Endothelial cell of umbilical vein (primary cell): ENCODE data around the gene SLC27A2. TPM values are rescaled to one million over a fixed set of nuclear protein-coding genes. Genes with fewer than 3 reads are reported as not detected.
"Not testable (repeated sequence)": the region's sequence is repeated elsewhere in the genome, so short reads cannot be mapped to it uniquely, and the experiment has no call there.

Experiments used
- BruUV-seq: library from RNA; stranded (reverse); fragments of 400-500 nt; replicated peaks from 2 replicates; lab custom pipeline; 2021; lab: Mats Ljungman, UMichigan
- CTCF ChIA-PET: fragments of 300-600, 350-600 bp; sonication (Branson Sonifier 250); formaldehyde crosslinking; loops from one replicate; lab custom pipeline; 2021; ENCODE audit warnings: antibody characterized with exemption, inconsistent platforms; lab: Charles Lee
- POLR2A ChIA-PET: fragments of 300-600, 350-600 bp; sonication (Branson Sonifier 250); formaldehyde crosslinking; loops from one replicate; lab custom pipeline; 2021; ENCODE audit warnings: antibody characterized with exemption, inconsistent platforms; lab: Charles Lee
- DNase-seq: peaks from one replicate; pipeline ENCODE4 v3.0.0-alpha.2; 2011; ENCODE audit warnings: low read depth, low spot score
- FAIRE-seq: peaks from 2 replicates; lab custom pipeline; 2011; peaks lifted over from hg19 to GRCh38; lab: Jason Lieb, UNC
- H2AFZ ChIP-seq: 2 replicates; pipeline ENCODE4 v1.6.0; 2012; ENCODE audit warnings: low read depth, low read length, control low read depth, inconsistent platforms
- H3K27ac ChIP-seq: 2 replicates; pipeline ENCODE4 v1.5.1; 2011; ENCODE audit warnings: low read depth, mild to moderate bottlenecking, control low read depth, low read length, moderate library complexity; ENCODE audit not compliant: insufficient read depth
- H3K27me3 ChIP-seq, 2 experiments: 2 replicates each; pipeline versions ENCODE4 v1.6.0 to v1.6.1; 2011; ENCODE audit warnings: low read length in 2 of 2, mixed read lengths in 1 of 2; ENCODE audit not compliant: control insufficient read depth in 2 of 2, insufficient read depth in 2 of 2
- H3K36me3 ChIP-seq, 2 experiments: 2 replicates in 1 of 2; 3 replicates in 1 of 2; pipeline ENCODE4 v1.5.1; 2011; ENCODE audit warnings: low read length in 2 of 2, mild to moderate bottlenecking in 1 of 2, moderate library complexity in 1 of 2; ENCODE audit not compliant: control insufficient read depth in 2 of 2, insufficient read depth in 2 of 2; ENCODE audit errors: extremely low read depth in 1 of 2
- H3K4me1 ChIP-seq: 3 replicates; pipeline ENCODE4 v1.5.1; 2011; ENCODE audit warnings: mild to moderate bottlenecking, low read length; ENCODE audit not compliant: control insufficient read depth, insufficient read depth; ENCODE audit errors: extremely low read depth
- H3K4me2 ChIP-seq: 2 replicates; pipeline ENCODE4 v1.6.1; 2011; ENCODE audit warnings: low read length, control low read depth, mixed read lengths; ENCODE audit not compliant: insufficient read depth
- H3K4me3 ChIP-seq, 3 experiments: fragments of 200-600 bp in 1 of 3; sonication (generic), shearing (Covaris generic) in 1 of 3; replicated peaks in 1 of 3; 2 replicates each; pipeline ENCODE4 v1.5.1; 2011 to 2016; ENCODE audit warnings: control low read depth in 3 of 3, low read length in 3 of 3, mild to moderate bottlenecking in 2 of 3, inconsistent platforms in 1 of 3, low read depth in 1 of 3, moderate library complexity in 1 of 3; ENCODE audit not compliant: insufficient read depth in 1 of 3
- H3K79me2 ChIP-seq: 2 replicates; pipeline ENCODE4 v1.6.0; 2012; ENCODE audit warnings: low read length, inconsistent platforms; ENCODE audit not compliant: control insufficient read depth, insufficient read depth
- H3K9ac ChIP-seq: replicated peaks from 2 replicates; pipeline ENCODE3; 2011; ENCODE audit warnings: low read length, control low read depth; ENCODE audit not compliant: insufficient read depth; ENCODE audit errors: extremely low read depth
- H3K9me1 ChIP-seq: replicated peaks from 3 replicates; pipeline ENCODE4 v1.6.0; 2011; ENCODE audit warnings: mild to moderate bottlenecking, low read length; ENCODE audit not compliant: control insufficient read depth, insufficient read depth; ENCODE audit errors: extremely low read depth
- H3K9me3 ChIP-seq: replicated peaks from 2 replicates; pipeline ENCODE4 v1.5.1; 2012; ENCODE audit warnings: low read length, inconsistent platforms; ENCODE audit not compliant: control insufficient read depth, insufficient read depth
- H4K20me1 ChIP-seq: replicated peaks from 2 replicates; pipeline ENCODE3; 2011; ENCODE audit warnings: mild to moderate bottlenecking, low read length; ENCODE audit not compliant: control insufficient read depth, insufficient read depth; ENCODE audit errors: extremely low read depth
- EZH2 ChIP-seq: IDR thresholded peaks from 2 replicates; pipeline ENCODE4 v1.6.1; 2012; ENCODE audit warnings: borderline replicate concordance, low read depth, mild to moderate bottlenecking, moderate library complexity, low read length, inconsistent platforms; ENCODE audit not compliant: severe bottlenecking
- GATA2 ChIP-seq: IDR thresholded peaks from 2 replicates; pipeline ENCODE4 v1.7.0; 2011; ENCODE audit warnings: low read depth, mild to moderate bottlenecking, moderate library complexity, mixed read lengths, low read length; ENCODE audit not compliant: insufficient read length, insufficient read depth
- POLR2A ChIP-seq: IDR thresholded peaks from 2 replicates; pipeline ENCODE4 v1.6.1; 2012; ENCODE audit warnings: low read depth, mild to moderate bottlenecking, control low read depth, low read length
- dilution Hi-C: fragments of 300-500 bp; cut with MboI; formaldehyde crosslinking; loops from one replicate; pipeline ENCODE4 v1.15.0; 2019; ENCODE audit warnings: low sequenced_read_pairs; ENCODE audit not compliant: extremely low pct_ligation_motif_present
- intact Hi-C: fragments of 100-400 bp; cut with micrococcal nuclease; formaldehyde crosslinking; loops from one replicate; pipeline ENCODE4 v1.10.0; 2022
- polyA plus RNA-seq, 4 experiments: library from polyadenylated mRNA; depleted of rRNA in 3 of 4; stranded (reverse) in 3 of 4; unstranded in 1 of 4; fragments of >200 nt; gene quantifications; 2 replicates each; pipeline versions ENCODE4 v1.2.1 to v1.2.3, GENCODE V29; 2011 to 2012; ENCODE audit warnings: missing spikeins in 1 of 4
- total RNA-seq: library from RNA; stranded (reverse); gene quantifications from 2 replicates; pipeline ENCODE4 v1.2.3, GENCODE V29; 2021

Gene SLC27A2
- total and polyA plus RNA-seq, 2 donors (not counting 3 experiments of a cell fraction or from before 2014, with no cell fraction given) = not detected

DNA sequence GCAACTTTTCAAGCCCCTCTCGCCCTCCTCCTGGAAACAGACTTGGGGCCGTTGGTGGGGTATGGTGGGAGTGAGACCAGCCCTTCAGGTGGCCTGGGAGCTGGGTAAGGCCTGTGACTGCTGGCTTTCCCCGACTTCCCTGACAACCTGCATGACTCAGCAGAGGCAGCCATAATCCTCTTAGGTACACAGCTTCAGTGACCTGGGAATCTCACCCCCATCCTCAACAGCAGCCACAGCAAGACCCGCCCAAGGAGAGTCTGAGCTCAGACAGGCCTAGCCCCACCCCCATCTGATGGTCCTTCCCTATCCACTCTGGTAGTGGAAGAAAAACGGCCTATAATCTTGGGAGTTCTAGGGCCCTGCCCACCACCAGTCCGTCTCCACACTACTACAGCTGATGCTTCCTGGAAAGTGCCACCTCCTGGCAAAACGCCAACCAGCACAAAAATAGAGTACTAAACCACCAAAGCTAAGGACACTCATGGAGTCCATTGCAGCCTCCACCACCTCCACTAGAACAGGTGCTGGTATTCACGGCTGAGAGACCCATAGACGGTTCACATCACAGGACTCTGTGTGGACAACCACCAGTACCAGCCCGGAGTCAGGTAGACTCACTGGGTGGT lies 13.1 kb upstream of the SLC27A2 start:
- Histone ChIP-seq H3K4me2 (no peak overlapping the region), H3K4me3 (no peak overlapping the region), H3K9ac (no peak overlapping the region), H3K79me2 (no peaks in the 10 kb centered on the region), H3K27ac (no peak overlapping the region), H3K9me1 (no peaks in the 10 kb centered on the region), H3K9me3 (no peaks in the 10 kb centered on the region), H3K27me3 (no peaks in the 10 kb centered on the region), H2AFZ (no peak overlapping the region), H3K36me3 (no peaks in the 10 kb centered on the region), H4K20me1 (no peaks in the 10 kb centered on the region), H3K4me1 (peaks cover 10% of the 10 kb centered on the region)
- FAIRE-seq (no peak), DNase-seq (no peak)
- intact Hi-C loops (no loop called here), dilution Hi-C loops (no loop called here)
- ChIA-PET POLR2A (no interaction called here), CTCF (no interaction called here)
- TF ChIP-seq EZH2 (no peak), POLR2A (no peak), GATA2 (no peak)
- no TSS peak for BruUV-seq

DNA sequence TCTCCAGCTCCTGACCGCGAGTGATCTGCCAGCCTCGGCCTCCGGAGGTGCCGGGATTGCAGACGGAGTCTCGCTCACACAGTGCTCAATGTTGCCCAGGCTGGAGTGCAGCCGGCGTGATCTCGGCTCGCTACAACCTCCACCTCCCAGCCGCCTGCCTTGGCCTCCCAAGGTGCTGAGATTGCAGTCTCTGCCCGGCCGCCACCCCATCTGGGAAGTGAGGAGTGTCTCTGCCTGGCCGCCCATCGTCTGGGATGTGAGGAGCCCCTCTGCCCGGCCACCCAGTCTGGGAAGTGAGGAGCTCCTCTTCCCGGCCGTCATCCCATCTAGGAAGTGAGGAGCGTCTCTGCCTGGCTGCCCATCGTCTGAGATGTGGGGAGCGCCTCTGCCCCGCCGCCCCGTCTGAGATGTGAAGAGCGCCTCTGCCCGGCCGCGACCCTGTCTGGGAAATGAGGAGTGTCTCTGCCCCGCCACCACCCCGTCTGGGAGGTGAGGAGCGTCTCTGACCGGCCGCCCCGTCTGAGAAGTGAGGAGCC lies 9.6 kb upstream of the SLC27A2 start:
- CTCF ChIA-PET, H3K79me2 ChIP-seq, H3K4me1 ChIP-seq, FAIRE-seq, H3K9ac ChIP-seq, H3K27me3 ChIP-seq, dilution Hi-C loops, H3K27ac ChIP-seq, H3K9me3 ChIP-seq, H4K20me1 ChIP-seq, intact Hi-C loops, H2AFZ ChIP-seq, H3K4me2 ChIP-seq, H3K9me1 ChIP-seq, DNase-seq, H3K4me3 ChIP-seq, POLR2A ChIA-PET, H3K36me3 ChIP-seq, BruUV-seq: not testable (repeated sequence)
